ENCODE measurements around the gene HMGCLL1.

GRCh38 chr6:55494411-55494810 is 84.6 kb downstream of the HMGCLL1 start:
- TF ChIP-seq NFIC (IDR thresholded peaks at IDR 0.05; ENCODE audit: borderline replicate concordance) (no peak), RAD21 (IDR thresholded peaks at IDR 0.05; ENCODE audit: low read length) (no peak), CTCF (IDR thresholded peaks at IDR 0.05) (no peak), RCOR1 (IDR thresholded peaks at IDR 0.05; ENCODE audit: low read length) (no peak), SIN3A (IDR thresholded peaks at IDR 0.05; ENCODE audit: borderline replicate concordance, low read depth, low read length) (no peak), FOXJ3 (CRISPR knock-in tag; IDR thresholded peaks at IDR 0.05) (no peak), CHD2 (IDR thresholded peaks at IDR 0.05; ENCODE audit: low read length, partially characterized antibody) (no peak)

All from SK-N-SH (cell line).